NCI-H1417 (cell line): Measurements from ENCODE around the gene LMCD1.
A peak's percentile ranks its signal among the peaks of the same experiment; 100 is the strongest.

Source experiments
- DNase-seq, 3 experiments: peaks; one replicate each; lab custom pipeline; 2025; lab: John Stamatoyannopoulos, UW

The LMCD1 gene

DNA sequence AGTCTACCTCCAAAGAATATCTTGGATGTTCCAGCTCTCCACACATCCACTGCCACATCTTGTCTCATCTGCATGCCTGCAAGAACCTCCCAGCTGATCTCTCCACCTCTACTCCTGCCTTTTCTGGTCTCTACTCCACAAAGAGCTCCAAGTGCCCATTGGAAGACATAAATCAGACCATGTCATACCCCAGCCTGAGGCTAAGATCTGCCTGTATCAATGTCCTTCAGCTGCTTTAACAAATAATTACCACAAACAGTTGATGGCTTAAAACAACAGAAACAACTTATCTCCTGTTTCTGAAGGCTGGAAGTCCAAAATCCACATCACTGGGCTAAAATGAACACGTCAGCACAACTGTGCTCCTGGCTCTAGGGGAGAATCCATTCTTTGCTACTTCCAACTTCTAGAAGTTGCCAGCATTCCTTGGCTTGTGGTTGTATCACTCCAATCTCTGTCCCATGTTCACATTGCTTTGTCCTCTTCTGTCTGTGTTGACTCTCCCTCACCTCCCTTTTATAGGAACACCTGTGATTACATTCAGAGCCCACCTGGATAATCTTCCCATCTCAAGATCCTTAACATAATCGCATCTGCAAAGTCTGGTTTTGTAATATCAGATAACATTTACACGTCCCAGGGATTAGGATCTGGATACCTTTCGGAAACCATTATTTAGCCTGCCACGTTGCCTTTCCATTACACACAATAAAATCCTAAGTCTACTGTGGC lies 17.0 kb upstream of the LMCD1 start:
- no peak for DNase-seq

DNA sequence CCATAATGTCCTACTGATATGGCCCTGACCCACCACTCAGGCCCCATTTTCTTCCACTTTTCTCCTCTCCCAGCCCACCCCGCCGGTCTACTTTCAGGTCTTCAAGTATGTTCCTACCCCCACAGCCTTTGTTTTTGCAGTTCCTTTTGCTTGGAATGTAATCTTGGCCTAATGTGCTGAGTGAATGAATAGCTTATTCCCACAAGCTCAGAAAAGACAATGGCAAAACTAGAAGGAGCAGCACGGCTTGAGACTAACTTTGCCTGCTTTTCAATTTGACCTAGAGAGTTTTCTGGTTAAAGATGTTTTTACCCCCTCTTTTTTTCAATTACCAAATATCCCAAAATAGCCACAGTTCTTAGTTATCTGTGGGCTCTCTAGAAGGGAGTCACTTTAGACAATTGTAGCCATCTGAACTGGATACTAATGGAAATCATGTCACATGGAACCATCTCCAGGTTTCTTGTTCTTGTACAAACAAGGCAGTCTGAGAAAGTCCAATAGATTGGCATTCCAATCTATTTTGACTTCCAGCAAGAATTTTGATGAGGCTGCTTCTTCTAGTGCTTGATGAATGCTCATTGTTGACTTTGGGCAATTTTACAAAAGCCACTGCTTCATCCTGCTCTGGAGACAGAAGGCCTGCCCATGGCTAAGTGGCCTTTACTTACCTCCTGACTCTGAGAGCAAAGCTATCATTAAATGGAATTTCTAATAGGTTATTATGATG lies 16.3 kb upstream of the LMCD1 start:
- no peak for DNase-seq

DNA sequence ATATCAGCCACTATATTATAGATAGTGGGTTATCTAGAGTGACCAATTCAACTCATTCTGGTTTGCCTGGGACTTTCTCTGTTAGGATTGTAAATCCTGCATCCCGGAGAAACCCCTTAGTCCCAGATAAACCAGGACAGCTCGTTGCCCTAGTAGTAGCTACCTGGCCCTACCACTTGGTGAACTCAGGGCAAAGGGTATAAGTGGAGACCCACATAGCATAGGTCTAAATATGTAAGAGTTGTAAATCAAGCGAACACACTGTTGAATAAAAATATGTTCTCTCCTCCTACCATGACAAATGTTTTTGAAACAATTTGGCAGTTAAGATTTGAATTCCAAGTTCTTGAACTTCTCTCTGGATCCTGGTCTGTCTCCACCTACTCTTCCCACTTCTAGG lies 15.7 kb upstream of the LMCD1 start:
- DNase-seq = no peak

DNA sequence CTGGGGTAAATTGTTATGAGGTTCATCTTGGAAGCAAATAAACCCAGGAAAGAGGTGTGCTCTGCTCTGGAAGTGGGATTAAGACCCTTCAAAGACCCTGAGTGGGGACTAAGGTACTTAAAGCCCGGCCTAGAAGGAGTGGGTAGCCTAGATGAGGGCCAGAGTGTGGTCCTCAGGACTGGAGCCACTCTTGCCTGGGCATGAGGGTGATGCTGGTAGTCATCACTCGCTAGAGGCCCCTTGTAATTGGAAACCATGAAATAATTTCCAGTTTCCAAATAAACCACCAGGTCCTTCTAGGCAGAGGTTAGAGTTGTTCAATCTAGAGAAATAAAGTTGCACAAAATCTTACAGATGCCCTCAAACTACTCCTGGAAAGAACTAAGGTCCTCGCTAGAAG lies 15.2 kb upstream of the LMCD1 start:
- no peak for DNase-seq

- DNase-seq = no peak
Observed at GRCh38 chr3:8486936-8487335, 14.7 kb upstream of the LMCD1 start.

DNA sequence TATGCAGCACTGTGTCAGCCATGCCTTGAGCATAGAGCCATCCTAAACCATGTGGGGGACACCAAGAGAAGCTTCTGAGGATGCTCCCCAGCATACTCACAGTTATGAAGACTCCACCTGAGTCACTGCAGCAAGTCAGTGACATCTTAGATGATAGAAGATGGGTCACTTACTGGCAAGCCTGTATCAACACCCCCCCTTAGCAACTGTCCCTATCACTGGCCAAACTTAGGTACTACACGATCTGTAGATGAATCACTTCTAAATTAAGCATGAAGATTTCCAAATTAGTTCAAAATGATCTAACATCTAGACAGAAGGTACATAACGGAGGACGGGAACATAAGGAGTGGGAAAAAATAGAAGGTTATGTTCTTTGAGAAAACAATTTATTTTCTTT lies 13.2 kb upstream of the LMCD1 start:
- no peak for DNase-seq

GRCh38 chr3:8488877-8489276 lies 12.7 kb upstream of the LMCD1 start:
- DNase-seq = no peak

GRCh38 chr3:8489278-8489792 lies 12.3 kb upstream of the LMCD1 start:
- DNase-seq = peak in 1 of 3 experiments; percentile 9

GRCh38 chr3:8490079-8490552 lies 11.5 kb upstream of the LMCD1 start:
- peak in 1 of 3 experiments; percentile 11 for DNase-seq

DNA sequence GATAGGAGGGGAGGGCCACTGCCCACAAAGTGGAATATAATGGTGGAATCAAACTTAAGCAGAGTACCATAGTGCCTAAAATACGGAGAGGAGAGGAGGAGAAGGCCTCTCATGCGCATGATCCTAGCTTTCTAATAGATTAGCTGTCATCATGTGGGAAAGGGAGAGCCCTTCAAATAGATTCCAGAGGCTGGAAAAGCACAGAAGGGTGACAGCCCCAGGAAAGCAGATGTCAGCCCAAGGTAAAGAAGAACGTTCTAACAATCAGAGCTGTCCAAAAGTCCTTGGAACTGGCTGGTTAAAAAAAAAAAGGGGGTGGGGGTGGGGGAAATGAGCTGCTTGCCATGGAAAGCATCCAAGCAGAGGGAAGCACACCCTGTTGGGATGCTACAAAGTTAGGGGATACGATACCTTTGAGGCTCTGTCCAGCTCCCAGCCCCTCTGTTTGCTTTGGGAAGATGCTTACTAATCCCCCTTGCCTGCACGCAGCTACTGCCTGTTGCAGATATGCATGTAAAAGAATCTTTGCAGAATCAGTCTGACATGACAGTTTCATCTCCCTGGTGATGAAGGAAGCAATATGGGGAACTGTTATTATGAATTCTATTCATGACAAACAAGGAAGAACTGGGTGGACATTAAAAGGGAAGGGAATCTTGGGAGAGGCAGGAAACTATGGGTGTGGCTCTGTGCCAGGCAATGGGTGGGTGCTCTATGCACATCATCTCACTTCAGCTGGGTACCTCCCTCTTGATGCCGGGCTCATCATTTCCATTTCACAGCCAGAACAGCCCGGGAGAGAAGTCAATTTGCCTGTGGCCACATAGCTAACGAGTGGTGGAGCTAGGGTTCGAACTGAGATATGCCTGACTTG lies 10.1 kb upstream of the LMCD1 start:
- DNase-seq = no peak

- peak in 1 of 3 experiments; percentile 36 for DNase-seq
Observed at GRCh38 chr3:8492744-8493511, 8.7 kb upstream of the LMCD1 start.

DNA sequence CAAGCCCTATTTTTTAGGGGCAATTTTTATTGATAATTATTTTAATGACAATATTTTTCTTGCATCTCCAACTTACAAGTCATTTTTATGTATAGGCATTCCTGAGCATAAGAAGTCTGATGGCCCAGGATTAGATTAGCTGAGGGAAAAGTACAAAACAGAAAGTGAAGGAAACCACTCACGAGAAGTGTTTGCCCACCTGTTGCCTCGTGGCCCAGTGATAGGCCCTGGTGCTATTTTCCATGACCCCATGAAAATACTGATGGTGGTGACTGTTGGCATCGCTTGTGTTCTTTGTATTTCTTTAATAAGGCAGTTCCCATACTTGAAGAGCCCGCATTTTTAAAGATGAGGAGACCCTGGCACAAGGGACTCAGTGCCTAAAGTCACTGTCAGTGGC lies 7.9 kb upstream of the LMCD1 start:
- no peak for DNase-seq

GRCh38 chr3:8494327-8494726 lies 7.3 kb upstream of the LMCD1 start:
- no peak for DNase-seq

DNA sequence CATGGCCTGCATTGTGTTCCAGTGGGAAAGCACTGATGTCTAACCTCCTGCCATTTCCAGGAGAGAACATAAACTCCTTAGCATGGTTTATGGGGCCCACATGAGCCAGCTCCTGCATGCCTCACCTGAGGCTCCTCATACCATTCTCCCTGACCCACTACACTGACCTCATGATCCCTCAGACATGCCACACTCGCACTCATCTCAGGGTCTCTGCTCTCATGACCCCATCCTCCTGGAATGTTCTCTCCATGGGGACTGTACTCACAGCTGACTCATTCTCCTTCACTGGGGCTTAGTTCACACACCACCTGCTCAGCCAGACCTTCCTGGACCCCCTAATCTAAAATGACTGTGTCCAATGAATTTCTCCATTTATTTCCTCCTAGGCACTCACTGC lies 4.0 kb upstream of the LMCD1 start:
- DNase-seq = no peak

DNA sequence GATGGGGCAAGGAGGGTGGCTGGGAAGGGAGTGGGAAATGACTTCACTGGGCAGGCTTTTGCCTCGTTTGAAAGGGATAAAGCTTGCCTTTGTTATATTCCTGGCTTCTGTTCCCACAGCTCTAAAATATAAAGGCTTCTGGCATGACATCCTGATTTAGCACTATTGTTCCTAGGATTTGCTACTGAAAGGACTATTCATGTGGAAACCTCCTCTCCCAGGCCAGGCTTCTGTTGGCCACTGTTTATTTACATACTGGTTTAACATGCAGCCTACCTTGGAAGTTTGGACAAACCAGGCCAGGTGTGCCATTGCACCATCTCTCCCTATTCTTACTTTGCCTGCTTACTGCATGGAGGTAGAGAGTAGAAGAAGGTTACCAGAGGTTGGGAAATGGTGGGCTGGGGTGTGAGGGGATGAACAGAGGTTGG lies 2.4 kb upstream of the LMCD1 start:
- peak in 1 of 3 experiments; percentile 3 for DNase-seq

- peak in 1 of 3 experiments; percentile 22 for DNase-seq
Observed at GRCh38 chr3:8500319-8500988, 1.2 kb upstream of the LMCD1 start.

DNA sequence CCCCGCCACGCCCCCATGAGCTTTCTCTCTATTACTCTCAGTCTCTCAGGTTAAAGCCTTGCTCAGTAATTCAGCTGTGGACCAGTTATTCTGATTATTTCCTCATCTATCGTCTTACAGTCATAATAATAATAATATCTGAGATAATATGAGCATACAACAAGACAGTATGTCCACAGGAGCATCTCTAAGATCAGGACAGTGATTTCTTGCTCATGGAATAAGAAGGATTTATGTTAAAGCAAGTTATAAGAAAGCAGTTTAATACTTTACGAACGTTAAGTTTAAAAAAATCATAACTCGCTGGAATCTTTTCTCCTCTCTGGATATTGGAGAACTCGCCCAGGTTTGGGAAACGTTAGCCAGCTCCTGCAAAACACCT lies 643 bp upstream of the LMCD1 start:
- DNase-seq = no peak

DNA sequence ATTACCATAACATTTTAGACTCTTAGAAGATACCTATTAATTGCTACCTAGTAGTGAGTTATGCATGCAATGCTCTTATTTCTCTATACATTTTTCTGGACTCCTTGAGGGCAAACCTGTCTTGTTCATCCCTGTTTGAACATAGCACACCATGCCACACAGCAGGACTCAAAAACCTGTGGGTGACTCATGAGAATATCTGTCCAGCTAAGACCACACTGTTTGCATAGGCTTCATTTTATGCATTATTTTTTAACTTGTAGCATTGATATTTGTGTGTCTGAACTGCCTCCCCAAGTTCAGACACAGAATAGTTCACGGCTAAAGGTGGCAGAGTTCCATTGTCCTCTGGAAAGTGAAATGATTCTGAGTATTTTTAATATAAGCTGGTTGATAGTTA lies 1.8 kb downstream of the LMCD1 start:
- DNase-seq = peak in 1 of 3 experiments; percentile 1

- DNase-seq = no peak
Observed at GRCh38 chr3:8503871-8504610, 2.4 kb downstream of the LMCD1 start.

- no peak for DNase-seq
Observed at GRCh38 chr3:8504611-8504973, 3.0 kb downstream of the LMCD1 start.
